Astrocyte of the spinal cord (primary cell): Measurements from ENCODE around the gene IL10RA.

Experiments
- DNase-seq: peaks from one replicate; pipeline ENCODE4 v3.0.0; 2011; ENCODE audit warnings: low read depth, low spot score
- H3K4me3 ChIP-seq: 2 replicates; pipeline ENCODE4 v1.5.1; 2011; ENCODE audit warnings: low read depth, mild to moderate bottlenecking, low read length, moderate library complexity
- in situ Hi-C: cut with HindIII; loops from 2 replicates; pipeline ENCODE4 v1.10.0; 2017; ENCODE audit warnings: low sequenced_read_pairs
- TF ChIP-seq, protein P1 (sequence below): IDR thresholded peaks from 2 replicates; pipeline ENCODE4 v1.5.1; 2012; ENCODE audit warnings: low read depth, mild to moderate bottlenecking, low read length, inconsistent platforms

IL10RA gene

GRCh38 chr11:118002010-118002540 lies 15.9 kb downstream of the IL10RA start:
- TF ChIP-seq, protein P1, sequence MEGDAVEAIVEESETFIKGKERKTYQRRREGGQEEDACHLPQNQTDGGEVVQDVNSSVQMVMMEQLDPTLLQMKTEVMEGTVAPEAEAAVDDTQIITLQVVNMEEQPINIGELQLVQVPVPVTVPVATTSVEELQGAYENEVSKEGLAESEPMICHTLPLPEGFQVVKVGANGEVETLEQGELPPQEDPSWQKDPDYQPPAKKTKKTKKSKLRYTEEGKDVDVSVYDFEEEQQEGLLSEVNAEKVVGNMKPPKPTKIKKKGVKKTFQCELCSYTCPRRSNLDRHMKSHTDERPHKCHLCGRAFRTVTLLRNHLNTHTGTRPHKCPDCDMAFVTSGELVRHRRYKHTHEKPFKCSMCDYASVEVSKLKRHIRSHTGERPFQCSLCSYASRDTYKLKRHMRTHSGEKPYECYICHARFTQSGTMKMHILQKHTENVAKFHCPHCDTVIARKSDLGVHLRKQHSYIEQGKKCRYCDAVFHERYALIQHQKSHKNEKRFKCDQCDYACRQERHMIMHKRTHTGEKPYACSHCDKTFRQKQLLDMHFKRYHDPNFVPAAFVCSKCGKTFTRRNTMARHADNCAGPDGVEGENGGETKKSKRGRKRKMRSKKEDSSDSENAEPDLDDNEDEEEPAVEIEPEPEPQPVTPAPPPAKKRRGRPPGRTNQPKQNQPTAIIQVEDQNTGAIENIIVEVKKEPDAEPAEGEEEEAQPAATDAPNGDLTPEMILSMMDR, result no peak
- no peak overlapping the region for H3K4me3 ChIP-seq
- in situ Hi-C loops, result no loop called here
- DNase-seq, result no peak

DNA sequence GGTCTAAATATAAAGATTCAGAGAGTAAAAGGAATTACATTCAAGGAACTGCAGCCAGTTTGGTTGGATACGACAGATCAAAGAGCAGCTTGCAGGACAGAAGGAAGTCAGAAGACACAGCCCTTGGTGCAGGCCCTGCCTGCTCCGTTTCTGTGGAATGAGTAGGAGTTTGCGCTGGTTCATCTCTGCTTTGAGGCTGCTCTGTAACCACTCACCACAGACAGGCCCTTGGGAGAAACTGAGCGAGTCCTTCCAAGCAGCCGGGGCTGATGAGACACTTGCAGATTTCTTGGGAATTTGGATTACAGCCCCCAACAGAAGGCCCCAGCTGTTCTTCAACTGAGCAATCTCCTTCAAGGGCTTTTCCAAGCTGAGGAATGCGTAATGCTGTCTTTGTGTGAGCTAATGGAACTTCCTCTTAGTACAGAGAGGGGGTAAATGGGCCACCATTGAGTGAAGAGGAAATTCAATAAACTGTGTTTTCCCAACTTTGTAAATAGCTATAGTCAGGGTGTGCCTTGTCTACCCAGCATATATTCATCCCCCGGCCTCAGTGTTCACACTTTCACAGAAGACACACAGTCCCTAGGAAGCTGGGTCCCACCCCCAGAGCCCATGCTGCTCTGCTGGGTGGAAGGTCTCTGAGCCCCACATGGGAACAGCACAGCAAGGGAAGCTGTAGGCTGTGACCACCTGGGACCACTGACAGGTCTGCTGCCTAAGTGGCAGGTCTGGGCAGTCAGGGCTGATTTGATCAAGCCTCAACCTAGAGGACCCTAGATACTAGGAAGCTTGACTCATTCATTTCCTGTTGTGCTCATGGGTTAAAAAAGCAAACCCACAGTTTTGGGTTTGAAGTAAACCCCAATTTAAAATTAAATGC lies 16.6 kb downstream of the IL10RA start:
- DNase-seq, result no peak
- in situ Hi-C loops, result no loop called here
- TF ChIP-seq, protein P1, result no peak
- no peak overlapping the region for H3K4me3 ChIP-seq

GRCh38 chr11:118003456-118003855 lies 17.3 kb downstream of the IL10RA start:
- in situ Hi-C loops, result no loop called here
- H3K4me3 ChIP-seq, result no peak overlapping the region
- DNase-seq, result no peak
- TF ChIP-seq, protein P1, result no peak

DNA sequence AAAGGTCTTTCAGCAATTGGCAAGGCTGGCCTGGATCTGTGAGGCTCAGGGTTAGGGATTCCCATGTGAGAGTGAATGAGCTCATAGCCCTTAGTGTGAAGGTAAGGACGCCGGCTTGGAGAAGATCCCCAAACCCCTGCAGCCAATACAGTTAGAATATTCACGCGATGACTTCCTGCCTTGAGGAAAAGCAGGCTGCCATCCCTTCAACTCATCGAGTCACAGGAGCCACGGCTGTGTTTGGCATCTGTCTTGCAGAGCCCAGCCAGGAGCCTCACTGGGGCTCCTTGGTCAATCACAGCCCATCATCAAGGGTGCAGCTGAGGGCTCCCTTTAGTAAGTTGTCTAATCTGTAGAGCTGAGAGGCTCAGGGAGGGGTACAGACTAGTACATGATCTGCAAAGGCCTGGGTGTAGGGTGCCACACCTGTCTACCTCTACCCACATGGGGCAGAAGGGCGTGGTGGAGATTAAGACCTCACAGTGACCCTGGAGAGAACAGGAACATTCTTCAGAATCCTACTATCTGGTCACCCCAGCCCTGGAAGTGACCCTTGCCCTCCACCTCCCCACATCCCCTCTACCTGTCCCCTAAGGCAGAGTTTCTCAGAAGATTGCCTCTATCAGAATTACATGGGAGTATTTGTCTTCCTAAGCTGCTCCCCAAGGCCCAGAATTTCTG lies 18.5 kb downstream of the IL10RA start:
- no peak overlapping the region for H3K4me3 ChIP-seq
- no peak for DNase-seq
- in situ Hi-C loops, result no loop called here
- TF ChIP-seq, protein P1, result no peak

DNA sequence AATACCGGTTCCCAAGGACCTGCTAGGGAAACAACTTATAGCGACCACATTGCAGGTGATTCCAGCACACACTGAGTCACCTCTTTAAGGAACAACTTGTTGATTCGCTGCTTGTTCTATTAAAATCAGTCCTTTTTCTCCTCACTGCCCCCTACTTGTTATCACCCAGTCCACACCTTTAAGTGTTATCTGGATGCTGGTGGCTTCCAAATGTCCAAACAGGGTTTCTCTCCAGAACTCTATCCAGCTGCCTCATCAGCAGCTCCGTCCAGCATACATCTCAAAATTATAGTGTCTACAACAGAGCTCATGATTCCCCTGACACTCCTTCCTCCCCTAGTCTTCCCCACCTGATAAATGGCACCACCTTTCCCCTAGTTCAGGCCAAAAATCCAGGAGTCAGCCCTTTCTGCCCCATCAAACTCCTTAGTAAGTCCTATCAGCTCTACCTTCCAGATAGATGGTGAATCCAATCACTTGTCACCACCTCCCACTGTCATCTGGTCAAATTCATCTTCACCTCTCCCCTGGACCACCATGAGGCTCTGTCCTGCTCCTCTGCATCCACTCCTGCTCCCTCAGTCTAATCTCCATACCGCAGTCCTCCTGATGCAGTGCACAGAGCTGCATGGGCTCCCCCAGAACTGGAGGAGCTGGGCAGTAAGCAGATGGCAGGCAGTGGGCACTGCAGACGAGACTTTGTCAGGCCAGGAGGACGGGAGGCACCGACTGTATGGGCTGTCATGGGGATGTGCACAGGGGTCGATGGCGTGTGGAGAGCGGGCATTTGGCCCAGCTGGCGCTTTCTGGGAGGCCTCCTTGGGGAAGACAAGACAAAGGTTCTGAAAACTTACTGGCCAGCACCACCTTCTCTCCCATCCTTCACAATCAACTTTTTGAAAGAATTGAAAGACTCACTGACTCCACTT lies 19.3 kb downstream of the IL10RA start:
- H3K4me3 ChIP-seq, result no peak overlapping the region
- no peak for DNase-seq
- in situ Hi-C loops, result no loop called here
- TF ChIP-seq, protein P1, result no peak

DNA sequence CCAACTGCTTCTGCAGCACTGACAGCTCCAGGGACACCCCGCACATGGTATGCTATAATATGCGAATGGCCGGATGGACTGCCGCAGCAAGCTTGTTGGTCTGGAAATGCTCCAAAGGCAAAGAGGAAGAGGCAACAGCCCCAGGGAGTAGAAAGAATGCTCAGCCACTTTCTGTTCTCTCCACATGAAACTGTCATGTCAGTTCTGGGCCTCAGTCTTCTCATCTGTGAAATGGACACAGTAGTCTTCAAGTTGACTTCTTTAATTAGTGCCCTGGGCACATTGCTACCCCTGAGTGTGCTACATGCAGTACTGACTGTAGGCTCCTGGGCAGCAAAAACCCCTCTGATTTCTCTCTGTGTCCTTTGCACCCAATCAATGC lies 19.9 kb downstream of the IL10RA start:
- no peak for DNase-seq
- in situ Hi-C loops, result no loop called here
- TF ChIP-seq, protein P1, result no peak
- H3K4me3 ChIP-seq, result no peak overlapping the region
